Mammary epithelial cell (primary cell): ENCODE results near the gene ZNF791.

ENCODE experiments used
- CTCF ChIP-seq, 2 donors: IDR thresholded peaks in 1 of 2; conservative IDR thresholded peaks in 1 of 2; 2 replicates each; pipeline ENCODE4 v1.5.1; 2011 to 2012; ENCODE audit warnings: inconsistent platforms in 2 of 2, low read length in 2 of 2, mild to moderate bottlenecking in 2 of 2, control low read depth in 1 of 2, low read depth in 1 of 2; ENCODE audit not compliant: insufficient read depth in 1 of 2; ENCODE audit errors: extremely low read depth in 1 of 2
- EZH2 ChIP-seq: IDR thresholded peaks from 2 replicates; pipeline ENCODE4 v1.6.1; 2012; ENCODE audit warnings: low read length, inconsistent platforms, borderline replicate concordance

DNA sequence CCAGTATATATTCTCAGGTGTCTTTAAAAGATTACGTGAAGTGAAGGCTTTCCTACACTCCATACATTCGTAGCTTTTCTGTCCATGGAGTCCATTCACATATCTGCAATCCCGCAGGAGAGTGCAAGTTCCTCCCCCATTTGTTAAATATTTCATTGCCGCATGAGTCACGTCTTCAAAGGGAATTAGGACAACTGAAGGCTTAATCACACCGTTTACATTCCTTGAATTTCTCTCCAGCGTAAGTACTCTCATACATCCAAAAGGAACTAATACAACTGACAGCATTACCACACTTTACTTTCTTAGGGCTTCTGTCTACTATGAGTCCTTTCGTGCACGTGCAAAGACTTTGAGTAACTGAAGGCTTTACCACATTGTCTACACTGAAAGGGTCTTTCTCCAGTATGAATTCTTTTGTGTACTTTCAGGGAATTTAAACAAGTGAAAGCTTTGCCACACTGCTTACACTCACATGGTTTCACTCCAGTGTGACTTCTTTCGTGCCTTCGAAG, 30.5 kb upstream of the ZNF791 start:
- no peak for TF ChIP-seq EZH2
- TF ChIP-seq CTCF (conservative IDR thresholded peaks at IDR 0.05 in 1 of 2, IDR thresholded peaks at IDR 0.05 in 1 of 2; ENCODE audit: extremely low read depth in 1 of 2, insufficient read depth in 1 of 2, low read depth in 1 of 2, low read length in 2 of 2) = no peak
